ENCODE measurements around the gene CYTL1. TPM values are rescaled to one million over a fixed set of nuclear protein-coding genes. Genes with fewer than 3 reads are reported as not detected.

The CYTL1 gene
- total and polyA plus RNA-seq, 2 of the 13 experiments (the other 11 are each of a cell fraction or from before 2014, with no cell fraction given): not detected

DNA sequence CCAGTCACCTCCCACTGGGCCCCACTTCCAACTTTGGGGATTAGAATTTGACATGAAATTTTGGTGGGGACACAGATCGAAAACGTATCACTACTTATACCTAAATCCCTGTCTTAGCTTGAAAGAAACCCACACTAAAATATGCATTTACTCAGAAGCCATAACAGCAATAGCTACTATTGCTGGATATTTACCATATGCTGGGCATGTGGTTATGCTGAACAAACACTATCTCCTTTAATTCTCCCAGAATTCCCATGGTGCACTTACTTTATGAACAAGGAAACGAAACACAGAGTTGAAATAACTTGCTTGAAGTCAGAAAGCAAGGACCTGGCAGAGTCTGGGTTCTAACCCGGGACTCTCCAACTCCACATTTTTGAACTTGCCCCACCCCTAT, 39.3 kb downstream of the CYTL1 start (continued):
- TF ChIP-seq, protein P1, sequence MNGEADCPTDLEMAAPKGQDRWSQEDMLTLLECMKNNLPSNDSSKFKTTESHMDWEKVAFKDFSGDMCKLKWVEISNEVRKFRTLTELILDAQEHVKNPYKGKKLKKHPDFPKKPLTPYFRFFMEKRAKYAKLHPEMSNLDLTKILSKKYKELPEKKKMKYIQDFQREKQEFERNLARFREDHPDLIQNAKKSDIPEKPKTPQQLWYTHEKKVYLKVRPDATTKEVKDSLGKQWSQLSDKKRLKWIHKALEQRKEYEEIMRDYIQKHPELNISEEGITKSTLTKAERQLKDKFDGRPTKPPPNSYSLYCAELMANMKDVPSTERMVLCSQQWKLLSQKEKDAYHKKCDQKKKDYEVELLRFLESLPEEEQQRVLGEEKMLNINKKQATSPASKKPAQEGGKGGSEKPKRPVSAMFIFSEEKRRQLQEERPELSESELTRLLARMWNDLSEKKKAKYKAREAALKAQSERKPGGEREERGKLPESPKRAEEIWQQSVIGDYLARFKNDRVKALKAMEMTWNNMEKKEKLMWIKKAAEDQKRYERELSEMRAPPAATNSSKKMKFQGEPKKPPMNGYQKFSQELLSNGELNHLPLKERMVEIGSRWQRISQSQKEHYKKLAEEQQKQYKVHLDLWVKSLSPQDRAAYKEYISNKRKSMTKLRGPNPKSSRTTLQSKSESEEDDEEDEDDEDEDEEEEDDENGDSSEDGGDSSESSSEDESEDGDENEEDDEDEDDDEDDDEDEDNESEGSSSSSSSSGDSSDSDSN (CRISPR knock-in tag; IDR thresholded peaks at IDR 0.05): no peak

DNA sequence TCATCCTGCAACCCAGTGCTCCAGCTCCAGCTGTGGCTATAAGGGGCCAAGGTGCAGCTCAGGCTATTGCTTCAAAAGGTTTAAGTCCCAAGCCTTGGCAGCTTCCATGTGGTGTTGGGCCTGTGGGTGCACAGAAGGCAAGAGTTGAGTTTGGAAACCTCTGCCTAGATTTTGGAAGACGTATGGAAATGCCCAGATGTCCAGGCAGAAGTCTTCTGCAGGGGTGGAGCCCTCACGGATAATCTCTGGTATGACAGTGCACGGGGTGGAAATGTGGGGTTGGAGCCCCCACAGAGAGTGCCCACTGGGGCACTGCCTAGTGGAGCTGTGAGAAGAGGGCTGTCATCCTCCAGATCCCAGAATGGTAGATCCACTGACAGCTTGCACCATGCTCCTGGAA, 44.5 kb downstream of the CYTL1 start:
- Histone ChIP-seq H3K9ac (ENCODE audit: insufficient read depth, low read depth, low read length) (no peak overlapping the region), H4K20me1 (ENCODE audit: insufficient read depth, low read length) (no peaks in the 10 kb centered on the region), H3K27me3 (ENCODE audit: control insufficient read depth in 1 of 2, insufficient read depth in 2 of 2, low read length in 2 of 2) (no peaks in the 10 kb centered on the region), H3K36me3 (replicated peaks in 1 of 2; ENCODE audit: control insufficient read depth in 1 of 2, insufficient read depth in 2 of 2, low read length in 2 of 2) (no peaks in the 10 kb centered on the region), H3K27ac (ENCODE audit: extremely low read length, insufficient read depth, low read length) (no peak overlapping the region), H3K9me3 (ENCODE audit: low read length) (peaks cover 26% of the 10 kb centered on the region), H2AFZ (ENCODE audit: low read length) (no peak overlapping the region), H3K4me2 (ENCODE audit: low read depth, low read length) (no peak overlapping the region), H3K79me2 (ENCODE audit: insufficient read depth, low read length) (no peaks in the 10 kb centered on the region), H3K4me1 (ENCODE audit: insufficient read depth, low read length) (no peaks in the 10 kb centered on the region), H3K4me3 (replicated peaks in 1 of 3; ENCODE audit: insufficient read depth in 1 of 3, low read depth in 2 of 3, low read length in 3 of 3) (no peak overlapping the region)
- POLR2A ChIA-PET: no interaction called here
- WGBS (ENCODE audit: low lambda C conversion rate): 20% methylated on average over 1 of the region's 3 CpGs
- CTCF ChIA-PET (ENCODE audit: low intra/inter-chr PET ratio, low total read pairs): no interaction called here
- in situ Hi-C loops (cut with HindIII; ENCODE audit: extremely low pct_ligation_motif_present, low pct_unique_long_range_greater_than_20kb): loop anchor here (25.0 kb wide), 1 partner anchor 838 kb away; no protein-coding TSS in a partner anchor
- BruUV-seq (replicated peaks): no TSS peak
- no peak for DNase-seq (ENCODE audit: low spot score)
- ATAC-seq: no peak
- no peak for FAIRE-seq
- intact Hi-C loops (cut with micrococcal nuclease; ENCODE audit: unreplicated experiment): no loop called here
- no peak for TF ChIP-seq POLR2AphosphoS5 (IDR thresholded peaks at IDR 0.05; ENCODE audit: low read depth, low read length)
- TF ChIP-seq, protein P2, sequence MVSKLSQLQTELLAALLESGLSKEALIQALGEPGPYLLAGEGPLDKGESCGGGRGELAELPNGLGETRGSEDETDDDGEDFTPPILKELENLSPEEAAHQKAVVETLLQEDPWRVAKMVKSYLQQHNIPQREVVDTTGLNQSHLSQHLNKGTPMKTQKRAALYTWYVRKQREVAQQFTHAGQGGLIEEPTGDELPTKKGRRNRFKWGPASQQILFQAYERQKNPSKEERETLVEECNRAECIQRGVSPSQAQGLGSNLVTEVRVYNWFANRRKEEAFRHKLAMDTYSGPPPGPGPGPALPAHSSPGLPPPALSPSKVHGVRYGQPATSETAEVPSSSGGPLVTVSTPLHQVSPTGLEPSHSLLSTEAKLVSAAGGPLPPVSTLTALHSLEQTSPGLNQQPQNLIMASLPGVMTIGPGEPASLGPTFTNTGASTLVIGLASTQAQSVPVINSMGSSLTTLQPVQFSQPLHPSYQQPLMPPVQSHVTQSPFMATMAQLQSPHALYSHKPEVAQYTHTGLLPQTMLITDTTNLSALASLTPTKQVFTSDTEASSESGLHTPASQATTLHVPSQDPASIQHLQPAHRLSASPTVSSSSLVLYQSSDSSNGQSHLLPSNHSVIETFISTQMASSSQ (IDR thresholded peaks at IDR 0.05; ENCODE audit: low read depth): no peak
- TF ChIP-seq, protein P2 (CRISPR knock-in tag; IDR thresholded peaks at IDR 0.05; ENCODE audit: borderline replicate concordance): no peak
- no peak for TF ChIP-seq RFXAP (CRISPR knock-in tag; IDR thresholded peaks at IDR 0.05; ENCODE audit: borderline replicate concordance)
- no peak for TF ChIP-seq ZNF562 (CRISPR knock-in tag; IDR thresholded peaks at IDR 0.05; ENCODE audit: borderline replicate concordance)
- TF ChIP-seq, protein P3, sequence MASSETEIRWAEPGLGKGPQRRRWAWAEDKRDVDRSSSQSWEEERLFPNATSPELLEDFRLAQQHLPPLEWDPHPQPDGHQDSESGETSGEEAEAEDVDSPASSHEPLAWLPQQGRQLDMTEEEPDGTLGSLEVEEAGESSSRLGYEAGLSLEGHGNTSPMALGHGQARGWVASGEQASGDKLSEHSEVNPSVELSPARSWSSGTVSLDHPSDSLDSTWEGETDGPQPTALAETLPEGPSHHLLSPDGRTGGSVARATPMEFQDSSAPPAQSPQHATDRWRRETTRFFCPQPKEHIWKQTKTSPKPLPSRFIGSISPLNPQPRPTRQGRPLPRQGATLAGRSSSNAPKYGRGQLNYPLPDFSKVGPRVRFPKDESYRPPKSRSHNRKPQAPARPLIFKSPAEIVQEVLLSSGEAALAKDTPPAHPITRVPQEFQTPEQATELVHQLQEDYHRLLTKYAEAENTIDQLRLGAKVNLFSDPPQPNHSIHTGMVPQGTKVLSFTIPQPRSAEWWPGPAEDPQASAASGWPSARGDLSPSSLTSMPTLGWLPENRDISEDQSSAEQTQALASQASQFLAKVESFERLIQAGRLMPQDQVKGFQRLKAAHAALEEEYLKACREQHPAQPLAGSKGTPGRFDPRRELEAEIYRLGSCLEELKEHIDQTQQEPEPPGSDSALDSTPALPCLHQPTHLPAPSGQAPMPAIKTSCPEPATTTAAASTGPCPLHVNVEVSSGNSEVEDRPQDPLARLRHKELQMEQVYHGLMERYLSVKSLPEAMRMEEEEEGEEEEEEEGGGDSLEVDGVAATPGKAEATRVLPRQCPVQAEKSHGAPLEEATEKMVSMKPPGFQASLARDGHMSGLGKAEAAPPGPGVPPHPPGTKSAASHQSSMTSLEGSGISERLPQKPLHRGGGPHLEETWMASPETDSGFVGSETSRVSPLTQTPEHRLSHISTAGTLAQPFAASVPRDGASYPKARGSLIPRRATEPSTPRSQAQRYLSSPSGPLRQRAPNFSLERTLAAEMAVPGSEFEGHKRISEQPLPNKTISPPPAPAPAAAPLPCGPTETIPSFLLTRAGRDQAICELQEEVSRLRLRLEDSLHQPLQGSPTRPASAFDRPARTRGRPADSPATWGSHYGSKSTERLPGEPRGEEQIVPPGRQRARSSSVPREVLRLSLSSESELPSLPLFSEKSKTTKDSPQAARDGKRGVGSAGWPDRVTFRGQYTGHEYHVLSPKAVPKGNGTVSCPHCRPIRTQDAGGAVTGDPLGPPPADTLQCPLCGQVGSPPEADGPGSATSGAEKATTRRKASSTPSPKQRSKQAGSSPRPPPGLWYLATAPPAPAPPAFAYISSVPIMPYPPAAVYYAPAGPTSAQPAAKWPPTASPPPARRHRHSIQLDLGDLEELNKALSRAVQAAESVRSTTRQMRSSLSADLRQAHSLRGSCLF (CRISPR knock-in tag; IDR thresholded peaks at IDR 0.05; ENCODE audit: borderline replicate concordance): no peak
